Kidney (tissue), 14 donors: Measurements from ENCODE around the gene RAP1A. TPM values are rescaled to one million over a fixed set of nuclear protein-coding genes. Genes with fewer than 3 reads are reported as not detected.
"Not testable (repeated sequence)": the region's sequence is repeated elsewhere in the genome, so short reads cannot be mapped to it uniquely, and the experiment has no call there.

Experiments
- DNase-seq, 5 donors: peaks; one replicate each; pipeline ENCODE4 v3.0.0-alpha.2; 2013 to 2020
- FAIRE-seq: peaks from 2 replicates; lab custom pipeline; 2012; peaks lifted over from hg19 to GRCh38; lab: Jason Lieb, UNC
- H3K27ac ChIP-seq, 2 donors: one replicate each; pipeline ENCODE4 v1.7.0; 2013; ENCODE audit warnings: low read depth in 2 of 2, low read length in 2 of 2, inconsistent platforms in 1 of 2
- H3K27me3 ChIP-seq: one replicate; pipeline ENCODE4 v1.7.1; 2013; ENCODE audit warnings: low read length, inconsistent platforms; ENCODE audit not compliant: control insufficient read depth, insufficient read depth
- H3K36me3 ChIP-seq, 3 donors: one replicate each; pipeline versions ENCODE4 v1.7.0 to v1.7.1; 2013; ENCODE audit warnings: low read length in 3 of 3, control low read depth in 1 of 3, inconsistent platforms in 1 of 3; ENCODE audit not compliant: insufficient read depth in 3 of 3, control insufficient read depth in 2 of 3
- H3K4me1 ChIP-seq, 3 donors: one replicate each; pipeline versions ENCODE4 v1.7.0 to v1.7.1; 2013; ENCODE audit warnings: low read length in 3 of 3, inconsistent platforms in 1 of 3, low read depth in 1 of 3; ENCODE audit not compliant: control insufficient read depth in 2 of 3, insufficient read depth in 2 of 3
- H3K4me3 ChIP-seq, 3 donors: one replicate each; pipeline versions ENCODE4 v1.7.0 to v1.8.1; 2013; ENCODE audit warnings: low read length in 3 of 3, control low read depth in 1 of 3, inconsistent platforms in 1 of 3
- H3K9ac ChIP-seq, 3 donors: one replicate each; pipeline versions ENCODE4 v1.7.0 to v1.7.1; 2013; ENCODE audit warnings: low read length in 3 of 3, control low read depth in 1 of 3, inconsistent platforms in 1 of 3
- H3K9me3 ChIP-seq, 3 donors: one replicate each; pipeline versions ENCODE4 v1.7.0 to v1.7.1; 2013; ENCODE audit warnings: low read length in 3 of 3, control low read depth in 1 of 3, inconsistent platforms in 1 of 3; ENCODE audit not compliant: control insufficient read depth in 2 of 3, insufficient read depth in 1 of 3
- CTCF ChIP-seq: IDR thresholded peaks from 3 replicates; pipeline ENCODE4 v1.5.1; 2012; ENCODE audit warnings: mild to moderate bottlenecking, moderate library complexity, borderline replicate concordance; ENCODE audit not compliant: insufficient read depth; ENCODE audit errors: extremely low read depth
- intact Hi-C: fragments of 100-400 bp; cut with DNase I; formaldehyde crosslinking; loops from one replicate; pipeline ENCODE4 v1.11.1; 2022
- polyA plus RNA-seq: library from polyadenylated mRNA; stranded (reverse); fragments of 350-450 nt; fragmentation: Illumina TruSeq; extraction: RNeasy Lipid Tissue Mini Kit (QIAGEN cat#74804); gene quantifications from one replicate; pipeline ENCODE4 v1.2.3, GENCODE V29; 2014; ENCODE audit warnings: low read depth, low replicate concordance; ENCODE audit not compliant: insufficient read depth
- total RNA-seq: library from RNA; stranded (reverse); fragmentation: NEBNext Ultra II Directional; extraction: Animal tissue kit (Norgen Biotek cat#: 25700); gene quantifications from one replicate; pipeline ENCODE4 v1.2.1, GENCODE V29; 2021
- donor health status: control.
- donor health status: control.
- donor health status: control.
- donor health status: control.
- donor health status: control.
- donor health status: DM: yes; HTN: yes; CAD: no.
- donor health status: Normal renal cell carcinoma (clear cell type).

RAP1A gene
- total and polyA plus RNA-seq, 2 donors from 2014 or later: 55.8 to 91.3 TPM

DNA sequence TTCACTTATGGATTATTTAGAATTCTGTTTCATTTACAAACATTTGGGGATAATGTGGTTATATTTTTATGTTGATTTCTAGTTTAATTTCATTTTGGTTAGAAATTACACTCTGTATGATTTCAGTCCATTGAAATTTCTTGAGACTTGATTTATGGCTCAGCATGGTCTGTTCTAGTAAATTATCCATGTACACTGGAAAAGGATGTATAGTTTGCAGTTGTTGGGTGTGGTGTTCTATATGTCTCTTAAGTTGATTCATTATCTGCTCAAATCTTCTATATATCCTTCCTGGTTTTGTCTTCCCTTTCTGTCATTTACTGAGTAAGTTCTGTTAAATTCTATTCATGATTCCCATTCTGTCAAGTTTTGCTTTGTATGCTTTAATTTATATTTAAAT lies 52.3 kb downstream of the RAP1A start:
- DNase-seq (no peak), FAIRE-seq (no peak)
- intact Hi-C loops: no loop called here
- TF ChIP-seq CTCF: no peak
- Histone ChIP-seq H3K4me1 (peaks cover 0 to 4% (median 0%) of the 10 kb centered on the region in 3 donors), H3K9me3 (no peaks in the 10 kb centered on the region), H3K27ac (no peak overlapping the region), H3K27me3 (no peaks in the 10 kb centered on the region), H3K4me3 (no peak overlapping the region), H3K9ac (no peak overlapping the region), H3K36me3 (peaks cover 0 to 2% (median 0%) of the 10 kb centered on the region in 3 donors)

DNA sequence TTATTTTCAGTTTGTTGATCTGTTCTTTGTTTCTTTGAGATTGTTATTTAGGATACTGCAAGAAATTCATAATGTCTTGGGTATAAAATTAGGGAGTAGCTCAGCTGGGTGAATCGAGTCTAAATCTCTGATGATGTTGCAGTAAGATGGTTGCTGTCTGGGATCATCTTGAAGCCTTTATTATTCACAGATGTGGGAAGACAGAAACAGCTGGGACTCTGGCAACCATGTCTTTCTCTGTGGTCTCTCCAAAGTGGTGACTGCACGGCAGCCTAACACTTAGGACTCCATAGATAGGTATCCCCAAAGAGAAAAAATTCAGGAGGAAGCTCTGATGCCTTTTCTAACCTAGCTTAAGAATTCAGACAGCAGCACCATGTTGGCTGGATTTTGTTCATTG lies 52.7 kb downstream of the RAP1A start:
- H3K9me3 ChIP-seq: no peaks in the 10 kb centered on the region
- no peak overlapping the region for H3K4me3 ChIP-seq
- H3K4me1 ChIP-seq: peaks cover 0 to 4% (median 0%) of the 10 kb centered on the region in 3 donors
- no peak overlapping the region for H3K9ac ChIP-seq
- DNase-seq: no peak
- no peak for TF ChIP-seq CTCF
- H3K36me3 ChIP-seq: peaks cover 0 to 2% (median 0%) of the 10 kb centered on the region in 3 donors
- intact Hi-C loops: no loop called here
- no peak overlapping the region for H3K27ac ChIP-seq
- H3K27me3 ChIP-seq: no peaks in the 10 kb centered on the region
- no peak for FAIRE-seq

DNA sequence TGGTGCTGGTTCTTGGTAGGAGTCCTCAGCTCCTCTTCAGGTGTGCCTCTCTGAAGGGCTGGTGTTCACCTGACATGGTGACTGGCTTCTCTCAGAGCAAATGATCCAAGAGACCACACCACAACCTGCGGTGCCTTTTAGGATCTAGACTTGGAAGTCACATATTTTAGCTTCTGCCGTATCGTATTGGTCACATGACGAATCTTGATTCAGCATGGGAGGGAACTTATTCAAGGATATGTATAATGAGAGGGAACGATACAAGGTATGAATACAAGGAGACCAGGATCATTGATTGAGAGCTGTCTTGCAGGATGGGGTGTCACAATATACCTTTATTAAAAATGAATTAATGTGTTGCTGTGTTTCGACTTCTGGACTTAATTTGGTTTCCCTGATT lies 58.0 kb downstream of the RAP1A start:
- Histone ChIP-seq H3K9me3 (no peaks in the 10 kb centered on the region), H3K9ac (no peak overlapping the region), H3K4me1 (no peaks in the 10 kb centered on the region), H3K27ac (no peak overlapping the region), H3K4me3 (no peak overlapping the region), H3K36me3 (peaks cover 0 to 5% (median 0%) of the 10 kb centered on the region in 3 donors), H3K27me3 (no peaks in the 10 kb centered on the region)
- no peak for DNase-seq
- TF ChIP-seq CTCF: no peak
- intact Hi-C loops: no loop called here
- no peak for FAIRE-seq

- H3K36me3 ChIP-seq: peaks cover 0 to 5% (median 0%) of the 10 kb centered on the region in 3 donors
- H3K27ac ChIP-seq: no peak overlapping the region
- H3K4me3 ChIP-seq: no peak overlapping the region
- DNase-seq (no peak), FAIRE-seq (no peak)
- no peaks in the 10 kb centered on the region for H3K4me1 ChIP-seq
- intact Hi-C loops: no loop called here
- no peaks in the 10 kb centered on the region for H3K9me3 ChIP-seq
- no peak overlapping the region for H3K9ac ChIP-seq
- H3K27me3 ChIP-seq: no peaks in the 10 kb centered on the region
- no peak for TF ChIP-seq CTCF
Measured at GRCh38 chr1:111679541-111679940, 60.0 kb downstream of the RAP1A start.

DNA sequence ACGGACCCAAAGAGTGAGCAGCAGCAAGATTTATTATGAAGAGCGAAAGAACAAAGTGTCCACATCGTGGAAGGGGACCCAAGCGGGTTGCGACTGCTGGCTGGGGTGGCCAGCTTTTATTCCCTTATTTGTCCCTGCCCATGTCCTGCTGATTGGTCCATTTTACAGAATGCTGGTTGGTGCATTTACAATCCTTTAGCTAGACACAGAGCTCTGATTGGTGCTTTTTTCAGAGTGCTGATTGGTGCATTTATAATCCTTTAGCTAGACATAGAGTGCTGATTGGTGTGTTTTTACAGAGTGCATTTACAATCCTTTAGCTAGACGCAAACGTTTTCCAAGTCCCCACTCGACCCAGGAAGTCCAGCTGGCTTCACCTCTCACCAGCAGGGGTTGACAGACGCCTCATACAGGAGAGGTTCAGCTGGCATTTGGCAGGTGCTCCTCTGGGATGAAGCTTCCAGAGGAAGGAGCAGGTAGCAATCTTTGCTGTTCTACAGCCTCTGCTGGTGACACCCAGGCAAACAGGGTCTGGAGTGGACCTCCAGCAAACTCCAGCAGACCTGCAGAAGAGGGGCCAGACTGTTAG lies 60.7 kb downstream of the RAP1A start:
- H3K4me1 ChIP-seq, H3K9ac ChIP-seq, H3K27ac ChIP-seq, intact Hi-C loops, FAIRE-seq, H3K36me3 ChIP-seq, DNase-seq, H3K9me3 ChIP-seq, H3K4me3 ChIP-seq, H3K27me3 ChIP-seq: not testable (repeated sequence)
